HEK293 (cell line): Measurements from ENCODE around the gene PALM.

Source experiments
- ZFP69B ChIP-seq: fragments of 450-650 bp; formaldehyde crosslinking; IDR thresholded peaks from 2 replicates; pipeline ENCODE4 v1.5.1; 2016; ENCODE audit warnings: missing biosample characterization, missing genetic modification characterization
- ZNF324 ChIP-seq: fragments of 450-650 bp; formaldehyde crosslinking; IDR thresholded peaks from 2 replicates; pipeline ENCODE4 v1.5.1; 2016; ENCODE audit warnings: missing biosample characterization, missing genetic modification characterization
- ZNF677 ChIP-seq: fragments of 450-650 bp; IDR thresholded peaks from 2 replicates; pipeline ENCODE4 v1.5.0; 2018; ENCODE audit warnings: missing biosample characterization, mild to moderate bottlenecking, missing genetic modification characterization, moderate library complexity
- ZNF768 ChIP-seq: fragments of 450-650 bp; formaldehyde crosslinking; IDR thresholded peaks from 2 replicates; pipeline ENCODE4 v1.5.1; 2018; ENCODE audit warnings: missing biosample characterization, mild to moderate bottlenecking, missing genetic modification characterization
- TF ChIP-seq, protein P1 (sequence below): fragments of 450-650 bp; formaldehyde crosslinking; IDR thresholded peaks from 2 replicates; pipeline ENCODE4 v1.5.1; 2016; ENCODE audit warnings: missing biosample characterization, missing genetic modification characterization

DNA sequence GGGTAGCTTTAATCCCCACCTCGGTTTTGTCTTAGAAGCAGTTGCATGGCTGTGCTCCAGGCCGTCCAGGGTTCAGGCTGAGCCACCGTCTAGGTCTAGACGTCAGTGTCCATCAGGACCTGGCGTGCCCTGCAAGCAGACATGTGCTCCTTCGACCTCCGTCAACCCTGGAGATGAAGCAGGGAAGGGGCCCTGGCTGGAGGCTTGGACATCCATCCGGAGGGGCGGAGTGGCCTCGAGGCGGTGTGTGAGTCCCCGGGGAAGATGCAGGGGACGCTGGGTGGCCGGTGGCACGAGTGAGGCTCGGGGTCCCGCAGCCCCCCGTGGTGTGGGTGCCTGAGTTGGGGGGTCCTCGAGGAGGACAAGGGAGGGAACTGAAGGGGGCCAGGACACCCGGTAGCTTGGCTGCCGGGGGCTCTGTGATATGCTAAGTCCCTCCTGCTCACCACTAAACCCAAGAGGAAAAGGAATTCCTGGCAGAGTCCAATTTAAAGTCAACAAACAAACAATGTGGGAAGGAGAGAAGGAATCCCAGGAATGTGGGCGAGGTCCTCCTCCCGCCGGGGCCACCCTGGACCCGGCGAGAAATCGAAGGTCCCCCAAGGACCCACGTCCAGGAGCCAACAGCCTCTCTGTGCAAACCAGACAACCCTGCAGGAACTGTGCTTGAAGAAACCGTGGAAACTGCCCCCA, 73.6 kb downstream of the PALM start:
- TF ChIP-seq ZFP69B (tag by site-specific recombination), result no peak
- no peak for TF ChIP-seq ZNF768 (tag by site-specific recombination)
- no peak for TF ChIP-seq ZNF324 (tag by site-specific recombination)
- TF ChIP-seq, protein P1, sequence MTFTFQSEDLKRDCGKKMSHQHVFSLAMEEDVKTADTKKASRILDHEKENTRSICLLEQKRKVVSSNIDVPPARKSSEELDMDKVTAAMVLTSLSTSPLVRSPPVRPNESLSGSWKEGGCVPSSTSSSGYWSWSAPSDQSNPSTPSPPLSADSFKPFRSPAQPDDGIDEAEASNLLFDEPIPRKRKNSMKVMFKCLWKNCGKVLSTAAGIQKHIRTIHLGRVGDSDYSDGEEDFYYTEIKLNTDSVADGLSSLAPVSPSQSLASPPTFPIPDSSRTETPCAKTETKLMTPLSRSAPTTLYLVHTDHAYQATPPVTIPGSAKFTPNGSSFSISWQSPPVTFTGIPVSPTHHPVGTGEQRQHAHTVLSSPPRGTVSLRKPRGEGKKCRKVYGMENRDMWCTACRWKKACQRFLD, result no peak
- no peak for TF ChIP-seq ZNF677 (tag by site-specific recombination)
